Esophagus (tissue), 2 donors: ENCODE measurements around the gene POLR1A. TPM values are rescaled to one million over a fixed set of nuclear protein-coding genes. Genes with fewer than 3 reads are reported as not detected.

Source experiments
- H3K27ac ChIP-seq, 2 donors: one replicate each; pipeline ENCODE4 v1.5.1; 2013; ENCODE audit warnings: low read depth in 2 of 2, mild to moderate bottlenecking in 2 of 2, inconsistent platforms in 1 of 2, low read length in 1 of 2, moderate library complexity in 1 of 2
- H3K27me3 ChIP-seq, 2 donors: one replicate each; pipeline ENCODE4 v1.6.1; 2013; ENCODE audit warnings: low read length in 2 of 2, control low read depth in 1 of 2, mild to moderate bottlenecking in 1 of 2; ENCODE audit not compliant: insufficient read depth in 2 of 2, control insufficient read depth in 1 of 2
- H3K36me3 ChIP-seq, 2 donors: one replicate each; pipeline ENCODE4 v1.6.1; 2013; ENCODE audit warnings: low read length in 1 of 2; ENCODE audit not compliant: control insufficient read depth in 2 of 2, insufficient read depth in 2 of 2
- H3K4me1 ChIP-seq, 2 donors: one replicate each; pipeline ENCODE4 v1.6.1; 2013; ENCODE audit warnings: low read length in 1 of 2; ENCODE audit not compliant: control insufficient read depth in 2 of 2, insufficient read depth in 2 of 2
- H3K4me3 ChIP-seq, 2 donors: one replicate each; pipeline ENCODE4 v1.5.1; 2013; ENCODE audit warnings: low read length in 2 of 2, mild to moderate bottlenecking in 2 of 2, low read depth in 1 of 2, moderate library complexity in 1 of 2
- H3K9me3 ChIP-seq, 2 donors: one replicate each; pipeline ENCODE4 v1.6.1; 2013; ENCODE audit warnings: mild to moderate bottlenecking in 2 of 2, low read depth in 1 of 2, low read length in 1 of 2, moderate library complexity in 1 of 2; ENCODE audit not compliant: control insufficient read depth in 2 of 2, insufficient read depth in 1 of 2
- WGBS, 2 donors: extraction: QIAGEN DNeasy Blood & Tissue Kit; methylation state at CpG; one replicate each; pipeline ENCODE4 v1.1.7; 2013; 5-methylcytosine and 5-hydroxymethylcytosine counted together
- polyA plus RNA-seq, 2 donors: library from polyadenylated mRNA; stranded (reverse); fragments of 200-250 nt; gene quantifications; one replicate each; pipeline ENCODE4 v1.2.3, GENCODE V29; 2013
- donor health status: healthy with polysubstance abuse.
- donor health status: Bipolar disorder and iron deficiency.

Gene POLR1A
- polyA plus RNA-seq, 2 donors = 4.2 to 4.8 TPM

- Histone ChIP-seq H3K9me3 (peaks cover 7 to 11% of the 10 kb centered on the region in 2 donors), H3K36me3 (no peaks in the 10 kb centered on the region), H3K4me1 (no peaks in the 10 kb centered on the region), H3K27ac (no peak overlapping the region), H3K27me3 (no peaks in the 10 kb centered on the region), H3K4me3 (no peak overlapping the region)
- 63 to 71% methylated on average over 9 of the region's 9 CpGs for WGBS, 2 donors
Observed at GRCh38 chr2:86011449-86011941, 94.2 kb downstream of the POLR1A start.

GRCh38 chr2:86010083-86010482, 95.6 kb downstream of the POLR1A start:
- Histone ChIP-seq H3K27me3 (no peaks in the 10 kb centered on the region), H3K4me1 (no peaks in the 10 kb centered on the region), H3K9me3 (peaks cover 7 to 13% of the 10 kb centered on the region in 2 donors), H3K27ac (no peak overlapping the region), H3K36me3 (no peaks in the 10 kb centered on the region), H3K4me3 (no peak overlapping the region)

GRCh38 chr2:86006524-86006923, 99.2 kb downstream of the POLR1A start:
- Histone ChIP-seq H3K36me3 (no peaks in the 10 kb centered on the region), H3K27ac (no peak overlapping the region), H3K4me3 (no peak overlapping the region), H3K9me3 (peaks cover 0 to 4% of the 10 kb centered on the region in 2 donors), H3K27me3 (no peaks in the 10 kb centered on the region), H3K4me1 (no peaks in the 10 kb centered on the region)
- WGBS, 2 donors = 78 to 83% methylated on average over 2 of the region's 2 CpGs

GRCh38 chr2:86003967-86004366, 101.7 kb downstream of the POLR1A start:
- no peak overlapping the region for H3K27ac ChIP-seq
- H3K9me3 ChIP-seq = peaks cover 0 to 4% of the 10 kb centered on the region in 2 donors
- no peak overlapping the region for H3K4me3 ChIP-seq
- H3K36me3 ChIP-seq = no peaks in the 10 kb centered on the region
- peaks cover 2 to 5% of the 10 kb centered on the region in 2 donors for H3K4me1 ChIP-seq
- 88 to 94% methylated on average over 3 of the region's 3 CpGs for WGBS, 2 donors
- H3K27me3 ChIP-seq = no peaks in the 10 kb centered on the region

GRCh38 chr2:86003104-86003503, 102.6 kb downstream of the POLR1A start:
- H3K36me3 ChIP-seq = no peaks in the 10 kb centered on the region
- H3K4me3 ChIP-seq = no peak overlapping the region
- peaks cover 0 to 4% of the 10 kb centered on the region in 2 donors for H3K9me3 ChIP-seq
- no peak overlapping the region for H3K27ac ChIP-seq
- H3K4me1 ChIP-seq = peaks cover 5% of the 10 kb centered on the region in 2 donors
- no peaks in the 10 kb centered on the region for H3K27me3 ChIP-seq
- WGBS, 2 donors = 88 to 100% methylated on average over 1 of the region's 1 CpG

- H3K36me3 ChIP-seq = no peaks in the 10 kb centered on the region
- H3K9me3 ChIP-seq = peaks cover 0 to 4% of the 10 kb centered on the region in 2 donors
- H3K27me3 ChIP-seq = no peaks in the 10 kb centered on the region
- WGBS, 2 donors = 80 to 94% methylated on average over 4 of the region's 4 CpGs
- no peak overlapping the region for H3K27ac ChIP-seq
- peaks cover 5% of the 10 kb centered on the region in 2 donors for H3K4me1 ChIP-seq
- H3K4me3 ChIP-seq = no peak overlapping the region
Observed at GRCh38 chr2:86002375-86002774, 103.3 kb downstream of the POLR1A start.

GRCh38 chr2:86001326-86001725, 104.4 kb downstream of the POLR1A start:
- H3K27ac ChIP-seq = no peak overlapping the region
- peaks cover 8 to 10% of the 10 kb centered on the region in 2 donors for H3K4me1 ChIP-seq
- H3K36me3 ChIP-seq = no peaks in the 10 kb centered on the region
- 95 to 96% methylated on average over 1 of the region's 1 CpG for WGBS, 2 donors
- no peaks in the 10 kb centered on the region for H3K27me3 ChIP-seq
- H3K4me3 ChIP-seq = no peak overlapping the region
- peaks cover 0 to 4% of the 10 kb centered on the region in 2 donors for H3K9me3 ChIP-seq

GRCh38 chr2:86000938-86001312, 104.8 kb downstream of the POLR1A start:
- Histone ChIP-seq H3K4me3 (no peak overlapping the region), H3K4me1 (peaks cover 8 to 10% of the 10 kb centered on the region in 2 donors), H3K27ac (no peak overlapping the region), H3K27me3 (no peaks in the 10 kb centered on the region), H3K9me3 (peaks cover 0 to 3% of the 10 kb centered on the region in 2 donors), H3K36me3 (no peaks in the 10 kb centered on the region)
- WGBS, 2 donors = 74 to 90% methylated on average over 2 of the region's 2 CpGs

- Histone ChIP-seq H3K4me3 (no peak overlapping the region), H3K36me3 (no peaks in the 10 kb centered on the region), H3K9me3 (peaks cover 0 to 2% of the 10 kb centered on the region in 2 donors), H3K4me1 (peaks cover 8 to 10% of the 10 kb centered on the region in 2 donors), H3K27ac (peak overlapping the region in 1 of 2 donors; percentile 43), H3K27me3 (no peaks in the 10 kb centered on the region)
- 84 to 87% methylated on average over 10 of the region's 10 CpGs for whole genome bisulfite sequencing, 2 donors
Observed at GRCh38 chr2:86000131-86000937, 105.4 kb downstream of the POLR1A start.
